Measurements from ENCODE around the gene FBXW9.

DNA sequence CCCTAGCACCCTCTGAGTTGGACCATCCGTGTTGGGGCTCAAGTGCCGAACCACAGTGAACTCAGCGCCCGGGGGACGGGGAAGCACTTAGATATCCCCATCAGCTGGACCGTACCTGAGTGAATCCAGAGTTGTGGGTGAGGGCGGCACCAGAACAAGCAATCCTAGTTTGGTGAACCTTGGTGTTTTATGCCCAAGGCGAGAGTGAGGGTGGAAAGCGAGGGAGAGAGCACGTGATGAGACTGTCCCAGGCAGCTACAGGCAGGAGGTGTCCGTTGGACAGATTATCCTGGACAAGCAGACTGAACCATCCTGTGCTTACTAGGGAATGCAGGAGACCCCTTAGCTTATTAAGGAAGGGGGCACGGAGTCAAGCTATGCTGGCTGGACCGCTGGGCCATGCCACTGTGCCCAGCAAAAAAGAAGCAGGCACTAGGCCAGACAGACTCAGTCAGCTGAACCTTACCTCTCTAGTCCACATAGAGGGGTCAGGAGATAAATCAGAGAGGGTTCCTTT lies 41.5 kb upstream of the FBXW9 start:
- TF ChIP-seq, protein P1, sequence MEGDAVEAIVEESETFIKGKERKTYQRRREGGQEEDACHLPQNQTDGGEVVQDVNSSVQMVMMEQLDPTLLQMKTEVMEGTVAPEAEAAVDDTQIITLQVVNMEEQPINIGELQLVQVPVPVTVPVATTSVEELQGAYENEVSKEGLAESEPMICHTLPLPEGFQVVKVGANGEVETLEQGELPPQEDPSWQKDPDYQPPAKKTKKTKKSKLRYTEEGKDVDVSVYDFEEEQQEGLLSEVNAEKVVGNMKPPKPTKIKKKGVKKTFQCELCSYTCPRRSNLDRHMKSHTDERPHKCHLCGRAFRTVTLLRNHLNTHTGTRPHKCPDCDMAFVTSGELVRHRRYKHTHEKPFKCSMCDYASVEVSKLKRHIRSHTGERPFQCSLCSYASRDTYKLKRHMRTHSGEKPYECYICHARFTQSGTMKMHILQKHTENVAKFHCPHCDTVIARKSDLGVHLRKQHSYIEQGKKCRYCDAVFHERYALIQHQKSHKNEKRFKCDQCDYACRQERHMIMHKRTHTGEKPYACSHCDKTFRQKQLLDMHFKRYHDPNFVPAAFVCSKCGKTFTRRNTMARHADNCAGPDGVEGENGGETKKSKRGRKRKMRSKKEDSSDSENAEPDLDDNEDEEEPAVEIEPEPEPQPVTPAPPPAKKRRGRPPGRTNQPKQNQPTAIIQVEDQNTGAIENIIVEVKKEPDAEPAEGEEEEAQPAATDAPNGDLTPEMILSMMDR (conservative IDR thresholded peaks at IDR 0.05; ENCODE audit: low read depth in 2 of 2): no peak
- TF ChIP-seq EZH2 (IDR thresholded peaks at IDR 0.05; ENCODE audit: low read depth, unreplicated experiment): no peak
- TF ChIP-seq, protein P2, sequence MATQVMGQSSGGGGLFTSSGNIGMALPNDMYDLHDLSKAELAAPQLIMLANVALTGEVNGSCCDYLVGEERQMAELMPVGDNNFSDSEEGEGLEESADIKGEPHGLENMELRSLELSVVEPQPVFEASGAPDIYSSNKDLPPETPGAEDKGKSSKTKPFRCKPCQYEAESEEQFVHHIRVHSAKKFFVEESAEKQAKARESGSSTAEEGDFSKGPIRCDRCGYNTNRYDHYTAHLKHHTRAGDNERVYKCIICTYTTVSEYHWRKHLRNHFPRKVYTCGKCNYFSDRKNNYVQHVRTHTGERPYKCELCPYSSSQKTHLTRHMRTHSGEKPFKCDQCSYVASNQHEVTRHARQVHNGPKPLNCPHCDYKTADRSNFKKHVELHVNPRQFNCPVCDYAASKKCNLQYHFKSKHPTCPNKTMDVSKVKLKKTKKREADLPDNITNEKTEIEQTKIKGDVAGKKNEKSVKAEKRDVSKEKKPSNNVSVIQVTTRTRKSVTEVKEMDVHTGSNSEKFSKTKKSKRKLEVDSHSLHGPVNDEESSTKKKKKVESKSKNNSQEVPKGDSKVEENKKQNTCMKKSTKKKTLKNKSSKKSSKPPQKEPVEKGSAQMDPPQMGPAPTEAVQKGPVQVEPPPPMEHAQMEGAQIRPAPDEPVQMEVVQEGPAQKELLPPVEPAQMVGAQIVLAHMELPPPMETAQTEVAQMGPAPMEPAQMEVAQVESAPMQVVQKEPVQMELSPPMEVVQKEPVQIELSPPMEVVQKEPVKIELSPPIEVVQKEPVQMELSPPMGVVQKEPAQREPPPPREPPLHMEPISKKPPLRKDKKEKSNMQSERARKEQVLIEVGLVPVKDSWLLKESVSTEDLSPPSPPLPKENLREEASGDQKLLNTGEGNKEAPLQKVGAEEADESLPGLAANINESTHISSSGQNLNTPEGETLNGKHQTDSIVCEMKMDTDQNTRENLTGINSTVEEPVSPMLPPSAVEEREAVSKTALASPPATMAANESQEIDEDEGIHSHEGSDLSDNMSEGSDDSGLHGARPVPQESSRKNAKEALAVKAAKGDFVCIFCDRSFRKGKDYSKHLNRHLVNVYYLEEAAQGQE (IDR thresholded peaks at IDR 0.05; ENCODE audit: unreplicated experiment): no peak
- TF ChIP-seq, protein P3, sequence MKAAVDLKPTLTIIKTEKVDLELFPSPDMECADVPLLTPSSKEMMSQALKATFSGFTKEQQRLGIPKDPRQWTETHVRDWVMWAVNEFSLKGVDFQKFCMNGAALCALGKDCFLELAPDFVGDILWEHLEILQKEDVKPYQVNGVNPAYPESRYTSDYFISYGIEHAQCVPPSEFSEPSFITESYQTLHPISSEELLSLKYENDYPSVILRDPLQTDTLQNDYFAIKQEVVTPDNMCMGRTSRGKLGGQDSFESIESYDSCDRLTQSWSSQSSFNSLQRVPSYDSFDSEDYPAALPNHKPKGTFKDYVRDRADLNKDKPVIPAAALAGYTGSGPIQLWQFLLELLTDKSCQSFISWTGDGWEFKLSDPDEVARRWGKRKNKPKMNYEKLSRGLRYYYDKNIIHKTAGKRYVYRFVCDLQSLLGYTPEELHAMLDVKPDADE (IDR thresholded peaks at IDR 0.05): no peak
- TF ChIP-seq ZNF114 (CRISPR knock-in tag; IDR thresholded peaks at IDR 0.05): no peak
- TF ChIP-seq POLR2AphosphoS5 (IDR thresholded peaks at IDR 0.05; ENCODE audit: low read depth): no peak
- no peak for TF ChIP-seq EZH2phosphoT487 (IDR thresholded peaks at IDR 0.05; ENCODE audit: unreplicated experiment)
- TF ChIP-seq CREB1 (CRISPR knock-in tag; IDR thresholded peaks at IDR 0.05; ENCODE audit: low read depth): no peak
